Smooth muscle cell (in vitro differentiated cells): Measurements from ENCODE around the gene CABP7. TPM values are rescaled to one million over a fixed set of nuclear protein-coding genes. Genes with fewer than 3 reads are reported as not detected.
"Not testable (repeated sequence)": the region's sequence is repeated elsewhere in the genome, so short reads cannot be mapped to it uniquely, and the experiment has no call there.

ENCODE experiments used
- DNase-seq: peaks from one replicate; lab custom pipeline; 2025; ENCODE audit not compliant: unreplicated experiment; lab: John Stamatoyannopoulos, UW
- H2AFZ ChIP-seq: fragments of 200-600 bp; sonication (generic); 2 replicates; pipeline ENCODE4 v1.6.0; 2016; ENCODE audit warnings: antibody characterized with exemption, low read depth, mild to moderate bottlenecking
- H3F3A ChIP-seq: fragments of 200-600 bp; sonication (generic); 2 replicates; pipeline ENCODE4 v1.6.0; 2017; ENCODE audit warnings: antibody characterized with exemption, low read depth
- H3K27ac ChIP-seq: fragments of 200-600 bp; sonication (generic); 2 replicates; pipeline ENCODE4 v1.5.1; 2016; ENCODE audit warnings: low read depth, mild to moderate bottlenecking
- H3K27me3 ChIP-seq: fragments of 200-600 bp; sonication (generic); 2 replicates; pipeline ENCODE4 v1.6.1; 2016; ENCODE audit warnings: low read depth, mild to moderate bottlenecking
- H3K36me3 ChIP-seq: fragments of 200-600 bp; sonication (generic); 2 replicates; pipeline ENCODE4 v1.5.1; 2016; ENCODE audit warnings: low read depth
- H3K4me1 ChIP-seq: fragments of 200-600 bp; sonication (generic); 2 replicates; pipeline ENCODE4 v1.5.1; 2016; ENCODE audit warnings: low read depth
- H3K4me2 ChIP-seq: fragments of 200-600 bp; sonication (generic); 2 replicates; pipeline ENCODE4 v1.6.0; 2016; ENCODE audit warnings: mild to moderate bottlenecking
- H3K4me3 ChIP-seq: fragments of 200-600 bp; sonication (generic); 2 replicates; pipeline ENCODE4 v1.5.1; 2016; ENCODE audit warnings: mild to moderate bottlenecking
- H3K79me2 ChIP-seq: fragments of 200-600 bp; sonication (generic); 2 replicates; pipeline ENCODE4 v1.6.0; 2016; ENCODE audit warnings: low read depth, mild to moderate bottlenecking
- H3K9ac ChIP-seq: fragments of 200-600 bp; sonication (generic); 2 replicates; pipeline ENCODE4 v1.6.0; 2016; ENCODE audit warnings: low read depth
- H3K9me3 ChIP-seq: fragments of 200-600 bp; sonication (generic); replicated peaks from 2 replicates; pipeline ENCODE4 v1.5.1; 2016; ENCODE audit warnings: low read depth
- H4K20me1 ChIP-seq: fragments of 200-600 bp; sonication (generic); 2 replicates; pipeline ENCODE4 v1.6.0; 2016; ENCODE audit warnings: low read depth
- CTCF ChIP-seq: fragments of 200-600 bp; sonication (generic); IDR thresholded peaks from 2 replicates; pipeline ENCODE4 v1.5.1; 2017; ENCODE audit warnings: borderline replicate concordance, mild to moderate bottlenecking, antibody characterized with exemption; ENCODE audit not compliant: insufficient read depth, poor library complexity, severe bottlenecking
- WGBS: methylation state at CpG from one replicate; pipeline ENCODE4 v1.1.7; 2016; ENCODE audit warnings: low lambda C conversion rate; 5-methylcytosine and 5-hydroxymethylcytosine counted together
- polyA plus RNA-seq: library from polyadenylated mRNA; unstranded; fragments of >200 nt; fragmentation: Nextera tagmentation; extraction: Ambion mirVana; gene quantifications from 2 replicates; pipeline ENCODE4 v1.2.1, GENCODE V29; 2016
- total RNA-seq: library from RNA; depleted of rRNA; stranded (reverse); fragments of >200 nt; gene quantifications from 2 replicates; pipeline ENCODE4 v1.2.3, GENCODE V29; 2014

The CABP7 gene
- total and polyA plus RNA-seq, 2 experiments from 2014 or later: not detected

GRCh38 chr22:29750559-29751538 is 31.0 kb downstream of the CABP7 start:
- no peak for DNase-seq
- TF ChIP-seq CTCF: no peak
- 90% methylated on average over 11 of the region's 11 CpGs for WGBS
- Histone ChIP-seq H3K4me1 (no peaks in the 10 kb centered on the region), H3K79me2 (no peaks in the 10 kb centered on the region), H3K27ac (no peak overlapping the region), H4K20me1 (peaks cover 4% of the 10 kb centered on the region), H3K9me3 (no peaks in the 10 kb centered on the region), H3K4me2 (no peak overlapping the region), H3K9ac (no peak overlapping the region), H3K36me3 (no peaks in the 10 kb centered on the region), H3K4me3 (no peak overlapping the region), H3K27me3 (no peaks in the 10 kb centered on the region), H3F3A (no peaks in the 10 kb centered on the region), H2AFZ (no peak overlapping the region)

GRCh38 chr22:29751669-29752068 is 31.9 kb downstream of the CABP7 start:
- H4K20me1 ChIP-seq: peaks cover 10% of the 10 kb centered on the region
- no peak overlapping the region for H2AFZ ChIP-seq
- H3F3A ChIP-seq: no peaks in the 10 kb centered on the region
- no peaks in the 10 kb centered on the region for H3K9me3 ChIP-seq
- H3K27me3 ChIP-seq: no peaks in the 10 kb centered on the region
- H3K79me2 ChIP-seq: no peaks in the 10 kb centered on the region
- no peak overlapping the region for H3K9ac ChIP-seq
- no peaks in the 10 kb centered on the region for H3K36me3 ChIP-seq
- H3K4me2 ChIP-seq: no peak overlapping the region
- H3K4me3 ChIP-seq: no peak overlapping the region
- H3K27ac ChIP-seq: no peak overlapping the region
- TF ChIP-seq CTCF: no peak
- no peaks in the 10 kb centered on the region for H3K4me1 ChIP-seq
- WGBS: 100% methylated on average over 2 of the region's 2 CpGs
- no peak for DNase-seq

GRCh38 chr22:29753808-29754657 is 34.2 kb downstream of the CABP7 start:
- H3F3A ChIP-seq: no peaks in the 10 kb centered on the region
- TF ChIP-seq CTCF: no peak
- H3K4me2 ChIP-seq: no peak overlapping the region
- no peak overlapping the region for H3K9ac ChIP-seq
- H4K20me1 ChIP-seq: peaks cover 12% of the 10 kb centered on the region
- H3K79me2 ChIP-seq: no peaks in the 10 kb centered on the region
- no peaks in the 10 kb centered on the region for H3K27me3 ChIP-seq
- no peak for DNase-seq
- no peaks in the 10 kb centered on the region for H3K4me1 ChIP-seq
- no peaks in the 10 kb centered on the region for H3K36me3 ChIP-seq
- no peaks in the 10 kb centered on the region for H3K9me3 ChIP-seq
- no peak overlapping the region for H2AFZ ChIP-seq
- no peak overlapping the region for H3K27ac ChIP-seq
- WGBS: 89% methylated on average over 16 of the region's 16 CpGs
- H3K4me3 ChIP-seq: no peak overlapping the region

- H3K9me3 ChIP-seq, H3K27ac ChIP-seq, H2AFZ ChIP-seq, DNase-seq, H3K4me2 ChIP-seq, H3K9ac ChIP-seq, H3K4me1 ChIP-seq, H3F3A ChIP-seq, H3K4me3 ChIP-seq, H3K36me3 ChIP-seq, H3K27me3 ChIP-seq, H3K79me2 ChIP-seq: not testable (repeated sequence)
- WGBS: 93% methylated on average over 11 of the region's 11 CpGs
- peaks cover 20% of the 10 kb centered on the region for H4K20me1 ChIP-seq
Observed at GRCh38 chr22:29754658-29755395, 35.0 kb downstream of the CABP7 start.
